ENCODE data around the gene CYTIP. TPM values are rescaled to one million over a fixed set of nuclear protein-coding genes. Genes with fewer than 3 reads are reported as not detected.

Gene CYTIP
- total RNA-seq, 4 donors from 2014 or later = 3.2 to 10.6 (median 7.2) TPM

DNA sequence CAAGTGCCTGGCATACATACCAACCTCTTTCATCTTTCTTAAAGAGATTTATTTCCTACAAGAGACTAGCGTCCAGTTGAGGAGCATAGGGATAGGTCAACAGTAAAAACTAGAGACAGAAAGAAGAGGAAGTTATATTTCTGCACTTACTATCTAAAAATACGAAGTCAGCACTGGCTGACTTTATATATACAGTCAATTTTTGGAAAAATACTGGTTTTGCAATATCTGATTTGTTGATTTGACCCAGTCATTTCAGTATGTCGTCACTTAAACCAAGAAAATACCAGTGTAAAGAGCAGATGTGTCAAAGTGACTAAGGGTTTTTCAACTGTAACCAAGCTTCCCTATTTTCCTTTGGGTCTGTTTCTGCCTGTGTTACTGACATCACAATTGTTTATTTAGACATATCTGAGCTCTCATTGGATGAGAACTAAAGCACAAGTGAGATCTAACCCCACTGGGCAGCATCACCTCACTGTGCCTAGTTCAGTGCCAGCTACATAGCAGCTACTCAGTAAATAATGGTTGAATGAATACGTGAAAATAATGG lies 23.0 kb downstream of the CYTIP start:
- Histone ChIP-seq H3K27me3 (no peaks in the 10 kb centered on the region), H3K9me3 (no peaks in the 10 kb centered on the region), H3K4me3 (replicated peaks in 1 of 3) (no peak overlapping the region), H3K4me1 (no peaks in the 10 kb centered on the region), H3K27ac (no peak overlapping the region), H3K36me3 (no peaks in the 10 kb centered on the region)
- WGBS, 2 donors = 80 to 82% methylated on average over 4 of the region's 4 CpGs
- no peak for DNase-seq
- intact Hi-C loops (cut with DNase I) = no loop called here
- TF ChIP-seq, protein P1, sequence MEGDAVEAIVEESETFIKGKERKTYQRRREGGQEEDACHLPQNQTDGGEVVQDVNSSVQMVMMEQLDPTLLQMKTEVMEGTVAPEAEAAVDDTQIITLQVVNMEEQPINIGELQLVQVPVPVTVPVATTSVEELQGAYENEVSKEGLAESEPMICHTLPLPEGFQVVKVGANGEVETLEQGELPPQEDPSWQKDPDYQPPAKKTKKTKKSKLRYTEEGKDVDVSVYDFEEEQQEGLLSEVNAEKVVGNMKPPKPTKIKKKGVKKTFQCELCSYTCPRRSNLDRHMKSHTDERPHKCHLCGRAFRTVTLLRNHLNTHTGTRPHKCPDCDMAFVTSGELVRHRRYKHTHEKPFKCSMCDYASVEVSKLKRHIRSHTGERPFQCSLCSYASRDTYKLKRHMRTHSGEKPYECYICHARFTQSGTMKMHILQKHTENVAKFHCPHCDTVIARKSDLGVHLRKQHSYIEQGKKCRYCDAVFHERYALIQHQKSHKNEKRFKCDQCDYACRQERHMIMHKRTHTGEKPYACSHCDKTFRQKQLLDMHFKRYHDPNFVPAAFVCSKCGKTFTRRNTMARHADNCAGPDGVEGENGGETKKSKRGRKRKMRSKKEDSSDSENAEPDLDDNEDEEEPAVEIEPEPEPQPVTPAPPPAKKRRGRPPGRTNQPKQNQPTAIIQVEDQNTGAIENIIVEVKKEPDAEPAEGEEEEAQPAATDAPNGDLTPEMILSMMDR (IDR thresholded peaks at IDR 0.05) = no peak
- no peak for TF ChIP-seq POLR2A (IDR thresholded peaks at IDR 0.05)

DNA sequence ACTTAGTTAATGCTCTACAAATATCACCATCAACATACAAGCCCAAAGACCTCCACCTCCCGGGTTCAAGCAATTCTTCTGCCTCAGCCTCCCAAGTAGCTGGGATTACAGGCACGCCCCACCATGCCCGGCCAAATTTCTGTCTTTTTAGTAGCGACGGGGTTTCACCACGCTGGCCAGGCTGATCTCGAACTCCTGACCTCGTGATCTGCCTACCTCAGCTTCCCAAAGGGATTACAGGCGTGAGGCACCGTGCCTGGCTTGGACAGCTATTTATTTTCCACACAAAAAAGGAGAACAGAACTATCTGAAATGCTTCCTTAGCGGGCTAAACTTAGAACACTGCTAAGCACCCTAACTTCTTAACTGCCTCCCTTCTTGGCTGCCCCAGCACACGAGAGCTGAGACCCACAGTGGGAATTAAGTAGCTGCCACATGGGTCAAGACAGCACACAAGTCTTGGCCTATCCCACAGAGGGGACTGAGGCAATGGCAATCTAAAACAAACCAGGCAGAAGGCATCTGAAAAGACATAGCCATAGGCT lies 24.8 kb downstream of the CYTIP start:
- intact Hi-C loops (cut with DNase I) = no loop called here
- Histone ChIP-seq H3K36me3 (no peaks in the 10 kb centered on the region), H3K4me1 (no peaks in the 10 kb centered on the region), H3K27ac (no peak overlapping the region), H3K9me3 (no peaks in the 10 kb centered on the region), H3K27me3 (no peaks in the 10 kb centered on the region), H3K4me3 (replicated peaks in 1 of 3) (no peak overlapping the region)
- TF ChIP-seq, protein P1 (IDR thresholded peaks at IDR 0.05) = no peak
- TF ChIP-seq POLR2A (IDR thresholded peaks at IDR 0.05) = no peak
- no peak for DNase-seq
- WGBS, 2 donors = 88 to 89% methylated on average over 12 of the region's 12 CpGs

GRCh38 chr2:157418239-157418641 lies 25.6 kb downstream of the CYTIP start:
- Histone ChIP-seq H3K27me3 (no peaks in the 10 kb centered on the region), H3K4me1 (no peaks in the 10 kb centered on the region), H3K9me3 (no peaks in the 10 kb centered on the region), H3K4me3 (replicated peaks in 1 of 3) (no peak overlapping the region), H3K27ac (no peak overlapping the region), H3K36me3 (no peaks in the 10 kb centered on the region)
- 84 to 90% methylated on average over 4 of the region's 4 CpGs for WGBS, 2 donors
- no peak for TF ChIP-seq POLR2A (IDR thresholded peaks at IDR 0.05)
- TF ChIP-seq, protein P1 (IDR thresholded peaks at IDR 0.05) = no peak
- intact Hi-C loops (cut with DNase I) = no loop called here
- no peak for DNase-seq

DNA sequence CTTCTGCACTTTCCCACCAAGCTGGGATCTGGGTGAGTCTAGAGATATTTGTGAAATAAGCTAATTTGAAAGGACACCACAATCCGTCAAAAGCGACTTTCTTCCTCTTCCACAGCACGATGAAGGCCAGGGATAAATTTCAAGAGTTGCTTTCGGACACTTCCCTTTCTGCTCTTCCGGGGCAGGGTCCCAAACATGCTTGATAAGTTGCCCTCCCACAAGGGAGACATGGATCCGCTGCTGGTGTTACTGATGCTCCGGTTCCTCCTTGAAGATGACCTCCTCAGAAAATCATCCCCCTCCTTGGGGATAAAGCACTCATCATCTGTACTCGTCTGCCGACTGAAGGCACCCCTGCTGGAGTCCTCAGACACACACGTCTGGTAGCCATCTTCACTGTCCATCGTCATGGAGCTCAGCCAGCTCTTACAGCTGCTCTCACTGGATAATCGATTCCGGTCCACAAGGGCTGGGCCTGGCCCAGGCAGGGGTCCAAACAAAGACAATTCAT lies 28.2 kb downstream of the CYTIP start:
- intact Hi-C loops (cut with DNase I) = no loop called here

GRCh38 chr2:157414050-157414449 lies 29.8 kb downstream of the CYTIP start:
- Histone ChIP-seq H3K27ac (no peak overlapping the region), H3K27me3 (no peaks in the 10 kb centered on the region), H3K4me1 (no peaks in the 10 kb centered on the region), H3K36me3 (no peaks in the 10 kb centered on the region), H3K4me3 (replicated peaks in 1 of 3) (no peak overlapping the region), H3K9me3 (no peaks in the 10 kb centered on the region)
- 89 to 97% methylated on average over 1 of the region's 1 CpG for WGBS, 2 donors
- TF ChIP-seq POLR2A (IDR thresholded peaks at IDR 0.05) = no peak
- TF ChIP-seq, protein P1 (IDR thresholded peaks at IDR 0.05) = no peak
- intact Hi-C loops (cut with DNase I) = no loop called here
- no peak for DNase-seq

More for the DNA sequence above, 28.2 kb downstream of the CYTIP start:
- Histone ChIP-seq H3K9me3 (no peaks in the 10 kb centered on the region), H3K4me1 (no peaks in the 10 kb centered on the region), H3K27me3 (no peaks in the 10 kb centered on the region), H3K4me3 (replicated peaks in 1 of 3) (no peak overlapping the region), H3K27ac (no peak overlapping the region), H3K36me3 (no peaks in the 10 kb centered on the region)
- no peak for DNase-seq
- TF ChIP-seq, protein P1 (IDR thresholded peaks at IDR 0.05) = no peak
- no peak for TF ChIP-seq POLR2A (IDR thresholded peaks at IDR 0.05)
- WGBS, 2 donors = 79 to 80% methylated on average over 13 of the region's 13 CpGs

Data from thyroid gland (tissue), 4 donors.